Cardiac septum (tissue), 1 donor: ENCODE data around the gene TMEM184A. TPM values are rescaled to one million over a fixed set of nuclear protein-coding genes. Genes with fewer than 3 reads are reported as not detected.

ENCODE experiments used
- DNase-seq: peaks from one replicate; pipeline ENCODE4 v3.0.0-alpha.2; 2020; ENCODE audit warnings: low spot score
- intact Hi-C: fragments of 100-400 bp; cut with DNase I; formaldehyde crosslinking; loops from one replicate; pipeline ENCODE4 v1.14.0; 2022
- total RNA-seq: library from RNA; stranded (reverse); fragmentation: NEBNext Ultra II Directional; extraction: Animal tissue kit (Norgen Biotek cat#: 25700); gene quantifications from one replicate; pipeline ENCODE4 v1.2.1, GENCODE V29; 2021
- donor health status: DM: no; HTN: no; CAD: no.

TMEM184A gene
- total RNA-seq, 1 donor from 2014 or later, result 0.08 TPM

DNA sequence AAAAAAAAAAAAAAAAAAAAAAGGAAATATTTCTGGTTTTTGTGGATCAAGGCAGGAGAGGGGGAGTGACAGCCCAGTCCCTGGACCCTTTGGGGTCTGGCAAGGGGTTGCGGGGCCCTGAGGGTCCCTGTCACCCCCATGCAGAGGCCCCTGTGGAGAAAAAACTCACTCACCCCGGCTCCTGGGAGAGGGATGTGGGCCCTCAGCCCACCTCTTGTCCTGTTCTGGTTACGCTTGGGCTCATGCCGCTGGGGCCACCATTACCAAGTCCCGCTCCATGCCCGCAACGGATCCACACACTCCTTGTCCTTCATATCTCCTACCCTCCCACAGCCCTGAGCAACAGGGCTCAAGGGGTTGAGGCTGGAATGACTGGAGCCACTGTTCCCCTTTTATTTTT lies 1.0 kb upstream of the TMEM184A start:
- DNase-seq, result no peak

DNA sequence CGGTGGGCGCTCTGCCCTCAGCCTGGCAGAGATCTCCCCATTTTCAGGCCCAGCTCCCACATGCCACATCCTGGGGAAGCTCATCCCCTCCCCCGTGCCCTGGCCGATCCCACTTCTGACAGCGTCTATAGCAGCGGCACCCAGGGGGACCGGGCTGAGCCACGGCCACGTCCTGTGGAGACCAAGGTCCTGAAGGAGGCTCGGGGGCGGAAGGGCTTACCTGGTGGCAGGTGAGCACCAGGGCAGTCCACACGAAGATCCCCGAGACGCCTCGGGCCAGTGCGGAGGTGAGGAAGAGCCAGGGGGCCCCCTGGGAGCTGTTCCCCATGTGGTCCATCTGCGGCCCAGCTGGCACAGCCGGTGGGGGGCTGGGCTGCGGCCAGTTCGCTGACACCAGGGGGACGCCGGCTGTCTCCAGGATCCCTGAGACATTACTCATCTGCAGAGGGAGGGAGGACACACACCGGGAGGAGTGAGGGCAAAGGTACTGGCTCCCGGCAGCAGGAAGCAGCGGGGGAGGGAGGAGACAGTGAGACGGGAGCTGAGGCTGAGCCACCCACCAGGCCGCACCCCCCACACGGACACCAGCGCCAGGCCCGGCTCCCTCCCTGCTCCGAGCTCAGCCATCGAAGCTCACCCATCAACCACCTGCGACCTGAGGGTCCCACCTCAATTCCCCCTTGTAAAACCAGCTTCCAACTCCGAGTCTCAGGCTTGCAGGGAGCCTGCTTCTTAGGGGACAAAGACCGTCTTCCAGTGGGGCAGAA lies 776 bp downstream of the TMEM184A start:
- no peak for DNase-seq
- intact Hi-C loops, result no loop called here

More for the DNA sequence above, 1.0 kb upstream of the TMEM184A start:
- intact Hi-C loops, result no loop called here

GRCh38 chr7:1554333-1555045 lies 1.5 kb downstream of the TMEM184A start:
- intact Hi-C loops, result no loop called here
- no peak for DNase-seq

DNA sequence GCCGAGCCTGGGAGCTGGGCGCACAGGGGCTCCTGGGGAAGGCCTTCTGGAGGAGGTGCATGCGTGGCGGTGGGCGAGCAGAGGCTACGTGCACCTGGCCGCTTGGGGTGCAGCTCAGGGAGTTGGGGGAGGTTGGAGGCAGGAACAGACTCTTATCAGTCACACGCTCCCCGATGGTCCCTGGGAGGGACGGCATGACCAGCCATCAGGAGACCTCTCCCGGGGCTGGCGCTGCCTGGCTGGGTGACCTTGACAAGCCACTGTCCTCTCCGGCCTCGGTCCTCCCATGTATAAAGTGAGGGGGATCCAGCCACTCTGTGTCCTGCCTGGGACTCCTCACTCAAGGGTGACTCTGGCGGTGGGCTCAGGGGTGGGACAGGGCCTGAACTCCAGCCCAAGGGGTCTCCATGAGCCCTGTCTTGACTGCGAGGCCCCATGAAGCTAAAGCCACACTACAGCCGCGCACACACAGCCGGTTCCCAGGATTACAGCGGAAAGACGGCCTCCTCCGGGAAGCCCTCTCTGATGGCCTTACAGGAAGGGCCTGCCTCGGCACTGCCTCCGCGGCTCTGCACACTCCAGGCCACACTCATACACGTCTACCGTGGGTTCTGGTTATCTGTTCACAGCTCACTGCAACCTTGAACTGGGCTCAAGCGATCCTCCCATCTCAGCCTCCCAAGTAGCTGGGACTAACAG lies 2.3 kb downstream of the TMEM184A start:
- DNase-seq, result no peak
- intact Hi-C loops, result no loop called here

- intact Hi-C loops, result no loop called here
Observed at GRCh38 chr7:1552200-1552599, 3.8 kb downstream of the TMEM184A start.

DNA sequence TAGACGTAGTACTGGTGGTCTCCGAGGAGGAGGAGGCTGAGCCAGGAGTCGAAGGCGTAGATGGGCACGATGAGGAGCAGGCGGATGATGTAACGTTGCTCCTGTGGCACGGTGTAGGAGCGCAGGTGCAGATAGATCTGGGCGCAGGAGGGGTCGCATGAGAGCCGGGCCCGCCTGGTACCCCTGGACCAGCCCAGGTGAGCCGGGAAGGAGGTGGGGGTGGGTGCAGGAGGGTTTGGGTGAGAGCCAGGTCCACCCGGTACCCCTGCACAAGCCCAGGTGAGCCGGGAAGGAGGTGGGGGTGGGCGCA lies 5.2 kb downstream of the TMEM184A start:
- DNase-seq, result no peak
- intact Hi-C loops, result no loop called here

More at GRCh38 chr7:1552200-1552599, 3.8 kb downstream of the TMEM184A start:
- DNase-seq, result no peak

DNA sequence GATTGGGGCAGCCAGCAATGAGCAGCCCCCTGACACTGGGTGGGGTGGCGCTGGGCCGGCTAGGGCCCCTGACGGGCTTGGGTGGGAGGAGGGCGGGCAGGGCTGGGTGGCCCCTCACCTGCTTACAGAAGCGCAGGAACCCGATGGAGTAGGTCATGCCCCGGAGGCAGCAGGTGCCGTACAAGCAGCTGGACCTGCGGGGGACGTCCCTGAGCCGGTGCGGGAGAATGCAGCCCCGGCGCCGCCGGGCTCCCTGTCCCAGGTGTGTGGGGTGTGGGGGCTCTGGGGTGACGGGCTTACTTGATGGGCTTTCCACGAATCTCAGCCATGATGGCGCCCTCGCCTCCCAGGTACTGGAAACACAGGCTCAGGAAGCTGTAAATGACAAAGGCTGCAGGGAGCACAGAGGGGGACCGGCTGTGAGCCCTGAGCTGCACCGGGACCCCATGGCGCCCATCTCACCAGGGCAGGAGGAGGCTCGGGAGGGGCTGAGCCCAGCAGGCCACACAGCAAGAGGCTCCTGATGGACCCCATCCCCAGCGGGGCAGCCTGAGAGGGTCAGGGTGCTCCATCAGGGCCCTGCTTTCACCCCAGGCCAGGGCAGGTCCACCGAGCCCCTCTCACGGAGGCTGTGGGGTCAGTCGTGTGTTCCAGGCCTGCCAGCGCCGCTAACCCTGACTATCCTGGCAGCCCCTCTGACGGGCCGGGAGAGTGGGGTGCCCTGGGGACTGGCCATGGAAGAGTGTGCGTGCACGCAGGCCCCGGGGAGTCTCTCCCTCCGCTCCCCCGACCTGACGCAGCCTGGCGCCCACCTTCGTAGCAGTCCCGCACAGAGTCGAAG lies 5.8 kb downstream of the TMEM184A start:
- intact Hi-C loops, result no loop called here
- DNase-seq, result no peak

- DNase-seq, result no peak
- intact Hi-C loops, result no loop called here
Observed at GRCh38 chr7:1549357-1550004, 6.5 kb downstream of the TMEM184A start.

DNA sequence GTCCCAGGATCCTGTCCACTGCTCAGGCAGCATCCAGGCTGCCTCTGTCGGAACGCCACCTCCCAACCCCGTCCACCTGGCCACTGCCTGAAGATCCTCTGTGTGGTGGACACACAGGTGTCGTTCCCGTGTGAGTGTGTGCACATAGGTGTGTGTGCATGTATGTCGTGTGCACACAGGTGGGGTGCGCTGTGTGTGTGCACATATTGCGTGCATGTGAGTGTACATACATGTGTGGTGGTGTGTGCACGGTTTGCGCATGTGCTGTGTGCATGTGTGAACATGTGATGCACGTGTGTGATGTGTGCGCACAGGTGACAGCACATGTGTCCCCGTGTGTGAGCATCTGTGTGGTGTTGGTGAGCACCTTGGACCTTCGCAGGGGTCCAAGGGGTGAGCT lies 7.1 kb downstream of the TMEM184A start:
- no peak for DNase-seq
- intact Hi-C loops, result no loop called here

GRCh38 chr7:1548438-1548831 lies 7.6 kb downstream of the TMEM184A start:
- intact Hi-C loops, result no loop called here
- DNase-seq, result no peak

DNA sequence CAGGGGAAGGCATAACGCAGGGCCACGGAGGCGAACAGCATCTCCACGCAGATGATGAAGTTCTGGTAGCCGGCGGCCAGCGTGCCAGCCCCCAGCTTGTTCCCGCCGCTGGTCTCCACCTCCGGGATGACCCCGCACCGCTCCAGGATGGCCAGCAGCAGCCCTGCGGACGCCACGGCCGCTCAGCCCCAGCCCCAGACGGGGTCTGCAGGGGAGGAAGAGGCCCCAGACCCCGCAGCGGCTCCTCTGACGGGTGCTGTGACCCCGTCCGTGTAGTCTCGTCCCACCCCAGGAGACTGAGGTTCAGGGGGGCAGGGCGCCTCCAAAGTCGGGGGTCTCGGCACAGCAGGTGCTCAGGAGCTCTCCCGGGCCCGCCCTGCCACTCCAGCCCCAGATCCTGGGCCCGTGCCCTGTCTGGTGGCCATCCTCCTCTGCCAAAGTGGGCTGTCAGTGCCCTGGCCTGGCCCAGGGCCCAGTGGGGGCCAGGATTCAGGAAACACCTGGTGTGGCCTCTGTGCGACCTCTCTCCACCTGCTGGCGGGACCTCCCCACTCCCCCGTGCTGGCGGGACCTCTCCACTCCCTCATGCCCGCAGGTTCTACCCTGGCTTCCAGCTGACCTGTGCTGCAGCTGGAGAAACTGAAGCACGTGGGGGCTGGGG lies 8.1 kb downstream of the TMEM184A start:
- no peak for DNase-seq

GRCh38 chr7:1546909-1547776 lies 8.9 kb downstream of the TMEM184A start:
- no peak for DNase-seq

More for the DNA sequence above, 8.1 kb downstream of the TMEM184A start:
- intact Hi-C loops, result no loop called here

GRCh38 chr7:1546274-1546908 lies 9.6 kb downstream of the TMEM184A start:
- intact Hi-C loops, result no loop called here
- DNase-seq, result no peak

More at GRCh38 chr7:1546909-1547776, 8.9 kb downstream of the TMEM184A start:
- intact Hi-C loops, result no loop called here

DNA sequence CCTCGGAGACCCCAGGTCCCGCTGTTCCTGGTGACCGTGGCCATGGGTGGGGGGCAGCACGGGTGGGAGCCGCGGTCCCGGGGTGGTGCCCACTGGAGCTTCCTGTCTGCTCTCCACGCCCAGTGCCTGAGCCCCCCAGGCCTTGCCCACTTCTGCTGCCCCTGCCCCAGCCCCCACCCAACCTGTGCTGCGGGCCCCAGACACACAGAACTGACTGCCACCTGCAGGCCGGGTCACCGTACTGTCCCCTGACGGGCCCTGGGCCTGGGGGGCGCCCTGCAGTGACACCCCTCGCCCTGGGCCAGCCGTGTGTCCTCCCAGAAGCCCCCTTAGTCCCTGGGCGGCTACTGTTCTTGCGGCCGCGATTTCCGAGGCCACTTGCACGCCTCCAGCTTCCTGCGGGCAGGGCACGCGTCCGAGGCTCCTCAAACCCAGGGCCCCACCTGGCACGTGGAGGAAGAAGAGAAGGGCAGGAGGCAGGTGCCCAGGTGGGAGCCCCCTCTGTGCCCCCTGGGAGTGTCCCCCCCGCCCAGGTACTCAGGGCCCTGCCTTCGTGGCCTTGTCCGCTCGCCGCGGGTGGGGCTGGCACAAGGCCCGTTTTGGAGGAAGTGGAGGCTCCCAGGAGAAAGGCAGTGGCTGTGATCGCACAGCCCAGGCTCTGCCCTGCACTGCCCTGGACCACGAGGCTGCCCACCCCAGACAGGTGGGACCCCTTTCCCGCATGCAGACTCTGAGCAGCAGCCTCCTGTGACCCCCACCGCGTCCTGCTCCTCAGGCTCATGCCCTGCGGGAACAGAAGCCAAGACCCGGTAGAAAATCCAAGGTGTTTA lies 10.4 kb downstream of the TMEM184A start:
- DNase-seq, result no peak
- intact Hi-C loops, result no loop called here

GRCh38 chr7:1544896-1545416 lies 11.0 kb downstream of the TMEM184A start:
- DNase-seq, result no peak
- intact Hi-C loops, result no loop called here

- no peak for DNase-seq
- intact Hi-C loops, result no loop called here
Observed at GRCh38 chr7:1544178-1544895, 11.7 kb downstream of the TMEM184A start.
